CD4-positive, alpha-beta T cell treated with Interleukin-2 at 100 ng/mL for 4 hours (primary cell): ENCODE results near the gene PRRC1.
A peak's percentile ranks its signal among the peaks of the same experiment; 100 is the strongest.
"Not testable (repeated sequence)": the region's sequence is repeated elsewhere in the genome, so short reads cannot be mapped to it uniquely, and the experiment has no call there.

Experiments used
- DNase-seq: peaks from one replicate; pipeline ENCODE4 v3.0.0-alpha.2; 2020; ENCODE audit warnings: low spot score

PRRC1 gene

DNA sequence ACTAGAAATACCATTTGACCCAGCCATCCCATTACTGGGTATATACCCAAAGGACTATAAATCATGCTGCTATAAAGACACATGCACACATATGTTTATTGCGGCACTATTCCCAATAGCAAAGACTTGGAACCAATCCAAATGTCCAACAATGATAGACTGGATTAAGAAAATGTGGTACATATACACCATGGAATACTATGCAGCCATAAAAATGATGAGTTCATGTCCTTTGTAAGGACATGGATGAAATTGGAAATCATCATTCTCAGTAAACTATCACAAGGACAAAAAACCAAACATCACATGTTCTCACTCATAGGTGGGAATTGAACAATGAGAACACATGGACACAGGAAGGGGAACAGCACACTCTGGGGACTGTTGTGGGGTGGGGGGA lies 27.8 kb downstream of the PRRC1 start:
- DNase-seq: not testable (repeated sequence)

GRCh38 chr5:127549551-127549950 lies 32.1 kb downstream of the PRRC1 start:
- no peak for DNase-seq

DNA sequence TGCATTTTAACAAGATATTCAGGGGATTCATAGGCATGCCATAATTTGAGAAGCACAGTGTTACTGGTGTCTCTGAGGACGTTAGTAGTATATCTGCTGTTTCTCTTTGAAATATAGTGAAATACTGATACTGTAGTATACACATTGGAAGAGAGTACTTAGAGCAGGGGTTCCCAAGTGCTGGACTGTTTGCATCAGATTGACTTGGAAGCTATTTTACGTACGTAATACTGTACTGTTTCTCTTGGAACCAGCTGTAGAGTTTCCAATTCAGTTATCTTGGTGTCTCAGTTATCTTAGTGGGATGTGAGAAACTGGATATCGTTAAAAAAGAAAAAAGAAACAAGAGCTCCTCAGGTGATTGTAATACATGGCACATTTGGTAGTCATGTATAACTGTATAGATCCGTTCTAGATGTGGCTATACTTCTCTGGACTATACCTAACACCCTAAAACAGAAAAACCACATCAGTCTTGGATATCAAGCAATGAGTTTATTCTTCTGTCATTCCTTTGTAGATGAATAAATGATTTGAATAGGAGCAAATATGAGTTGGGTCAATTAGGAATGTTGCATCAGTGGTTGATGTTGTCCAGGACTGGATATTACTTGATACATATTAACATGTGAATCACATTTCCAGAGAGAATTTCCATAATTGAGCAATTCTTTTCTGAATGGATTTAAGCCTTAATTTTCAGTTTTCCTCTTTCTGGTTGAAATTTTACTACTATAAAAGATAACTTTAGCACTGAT lies 33.4 kb downstream of the PRRC1 start:
- no peak for DNase-seq

GRCh38 chr5:127551410-127552041 lies 34.1 kb downstream of the PRRC1 start:
- DNase-seq: no peak

DNA sequence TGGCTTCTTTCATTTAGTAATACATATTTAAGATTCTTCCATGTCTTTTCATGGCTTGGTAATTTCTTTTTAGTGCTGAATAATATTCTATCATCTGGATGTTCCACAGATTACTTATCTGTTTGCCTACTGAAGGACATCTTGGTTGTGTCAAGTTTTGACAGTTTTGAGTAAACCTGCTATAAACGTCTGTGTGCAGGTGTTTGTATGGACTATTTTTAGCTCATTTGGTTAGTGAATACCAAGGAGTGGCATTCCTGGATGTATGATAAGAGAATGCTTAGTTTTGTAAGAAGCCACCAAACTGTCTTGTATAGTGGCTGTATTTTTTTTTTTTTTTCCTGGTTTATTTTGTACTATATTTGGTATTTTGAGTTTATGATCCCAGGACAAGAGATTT lies 38.4 kb downstream of the PRRC1 start:
- DNase-seq: no peak

DNA sequence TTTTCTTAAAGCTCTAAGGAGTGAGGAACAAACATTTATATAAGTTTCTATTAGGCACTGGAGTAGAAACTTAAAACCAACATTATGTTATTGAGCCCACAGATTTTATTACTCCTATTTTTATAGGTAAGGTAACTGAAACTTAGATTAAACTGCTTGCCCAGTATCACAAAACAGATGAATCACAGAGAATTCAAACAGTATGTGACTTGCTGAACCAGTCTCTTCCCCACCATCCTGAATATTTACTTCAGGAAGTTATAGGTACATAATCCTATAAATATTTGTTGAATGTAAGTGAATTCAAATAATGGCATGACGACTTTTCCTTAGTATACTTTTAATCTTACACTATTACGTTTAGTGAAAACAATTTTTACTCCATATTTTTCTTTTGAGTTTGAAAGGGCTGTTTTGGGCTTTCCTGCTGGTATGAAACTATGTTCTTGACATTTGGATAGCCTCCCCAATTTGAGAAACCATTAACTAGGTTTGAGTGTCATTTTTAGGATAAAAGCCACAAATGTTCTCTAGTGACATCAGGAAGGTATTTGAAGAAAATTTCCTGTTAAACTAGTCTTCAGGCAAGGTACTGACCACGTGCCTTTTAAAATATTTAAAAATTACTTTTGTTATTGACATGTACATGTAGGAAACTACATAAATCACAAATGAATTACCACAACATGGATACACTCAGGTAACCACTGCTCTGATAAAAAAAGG lies 39.3 kb downstream of the PRRC1 start:
- DNase-seq: no peak

- no peak for DNase-seq
Observed at GRCh38 chr5:127558273-127558672, 40.8 kb downstream of the PRRC1 start.

- no peak for DNase-seq
Observed at GRCh38 chr5:127561254-127561653, 43.8 kb downstream of the PRRC1 start.

DNA sequence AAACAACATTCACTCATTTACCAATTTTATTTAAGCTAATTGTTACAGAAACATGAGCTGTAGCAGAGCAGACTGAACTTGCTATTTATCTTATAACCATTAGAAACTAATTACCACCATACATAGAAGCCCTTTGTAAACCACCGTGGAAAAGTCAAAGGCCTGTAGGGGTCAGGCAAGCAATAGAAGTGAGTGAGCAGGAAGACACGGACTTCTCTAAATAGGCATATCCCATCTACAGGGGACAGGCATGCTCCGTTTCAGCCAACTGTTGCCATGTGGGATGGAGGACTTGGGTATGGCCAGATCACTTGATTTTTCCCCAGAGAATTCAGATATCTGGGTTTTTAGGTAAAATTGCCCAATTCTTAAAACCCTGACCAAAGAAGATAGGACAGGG lies 44.8 kb downstream of the PRRC1 start:
- DNase-seq: no peak

GRCh38 chr5:127563136-127563535 lies 45.7 kb downstream of the PRRC1 start:
- DNase-seq: no peak

DNA sequence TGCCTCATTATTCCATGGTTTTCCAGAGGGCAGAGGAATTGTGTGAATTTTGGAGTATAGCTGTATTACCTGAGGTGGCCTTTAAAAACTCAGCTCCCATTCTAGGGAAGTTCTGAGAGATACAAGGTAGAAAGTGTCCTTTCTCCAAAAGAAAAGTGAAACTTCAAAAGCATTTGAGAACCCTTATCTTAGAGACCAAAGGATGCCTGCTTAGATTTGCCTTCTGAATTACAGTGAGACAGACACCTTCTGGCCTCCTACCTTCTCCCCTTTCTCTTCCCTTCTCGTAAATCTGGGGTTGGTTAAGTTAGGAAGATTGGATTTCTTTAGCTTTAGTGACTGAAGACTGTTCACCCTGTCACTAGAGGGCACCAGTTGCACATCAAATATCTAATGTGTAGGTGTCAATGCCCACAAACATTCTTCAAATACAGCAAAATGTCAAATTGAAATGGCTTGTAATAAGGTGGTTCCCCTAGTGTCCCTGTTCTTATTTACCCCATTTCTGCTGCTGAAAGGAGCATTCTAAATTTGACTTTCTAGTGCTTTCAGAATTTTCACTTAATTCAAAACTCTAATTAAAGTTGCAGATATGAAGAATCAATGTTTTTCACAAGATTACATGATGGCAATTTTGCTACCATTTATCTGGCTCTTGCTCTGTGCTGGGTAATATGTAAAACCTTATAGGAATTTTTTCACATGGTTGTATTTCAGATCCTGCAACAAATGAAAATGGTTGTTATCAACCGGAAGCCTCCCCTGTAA lies 46.7 kb downstream of the PRRC1 start:
- DNase-seq: peak; percentile 67

GRCh38 chr5:127565586-127566270 lies 48.3 kb downstream of the PRRC1 start:
- DNase-seq: no peak

DNA sequence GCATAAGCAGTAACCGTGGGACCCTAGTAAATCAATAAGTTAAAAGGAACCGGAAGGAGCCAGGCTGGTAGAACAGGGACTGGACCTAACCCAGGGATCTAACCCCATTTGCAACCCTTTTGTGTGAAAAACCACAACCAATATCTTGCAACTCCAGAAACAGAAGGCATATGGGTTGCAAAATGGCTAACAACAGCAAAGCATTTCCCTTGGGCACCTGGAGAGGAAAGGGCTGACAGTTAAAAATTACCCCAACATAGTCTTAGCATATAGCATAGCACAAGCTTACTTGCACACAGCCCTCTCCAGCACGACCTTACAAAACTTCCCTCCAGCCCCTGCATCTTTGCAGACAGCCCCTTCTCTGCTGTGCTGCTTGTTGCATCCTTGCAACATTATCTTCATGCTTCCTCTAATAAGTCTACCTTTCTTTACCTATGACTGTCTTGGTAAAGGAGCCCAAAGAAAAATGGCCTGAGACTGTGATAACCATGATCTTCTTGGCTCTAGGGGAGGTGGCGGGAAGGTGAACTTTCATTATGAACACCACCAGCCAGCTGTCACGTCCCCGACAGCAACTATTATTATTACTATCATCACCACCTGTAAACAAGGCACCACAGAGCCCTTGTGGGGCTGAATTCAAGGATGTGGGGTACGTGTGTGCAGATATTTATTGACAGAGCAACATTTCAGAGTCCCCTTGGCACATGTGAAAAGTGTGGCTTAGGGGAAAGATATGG lies 49.8 kb downstream of the PRRC1 start:
- no peak for DNase-seq

GRCh38 chr5:127568166-127568565 lies 50.7 kb downstream of the PRRC1 start:
- DNase-seq: no peak

- DNase-seq: not testable (repeated sequence)
Observed at GRCh38 chr5:127569471-127569870, 52.0 kb downstream of the PRRC1 start.

DNA sequence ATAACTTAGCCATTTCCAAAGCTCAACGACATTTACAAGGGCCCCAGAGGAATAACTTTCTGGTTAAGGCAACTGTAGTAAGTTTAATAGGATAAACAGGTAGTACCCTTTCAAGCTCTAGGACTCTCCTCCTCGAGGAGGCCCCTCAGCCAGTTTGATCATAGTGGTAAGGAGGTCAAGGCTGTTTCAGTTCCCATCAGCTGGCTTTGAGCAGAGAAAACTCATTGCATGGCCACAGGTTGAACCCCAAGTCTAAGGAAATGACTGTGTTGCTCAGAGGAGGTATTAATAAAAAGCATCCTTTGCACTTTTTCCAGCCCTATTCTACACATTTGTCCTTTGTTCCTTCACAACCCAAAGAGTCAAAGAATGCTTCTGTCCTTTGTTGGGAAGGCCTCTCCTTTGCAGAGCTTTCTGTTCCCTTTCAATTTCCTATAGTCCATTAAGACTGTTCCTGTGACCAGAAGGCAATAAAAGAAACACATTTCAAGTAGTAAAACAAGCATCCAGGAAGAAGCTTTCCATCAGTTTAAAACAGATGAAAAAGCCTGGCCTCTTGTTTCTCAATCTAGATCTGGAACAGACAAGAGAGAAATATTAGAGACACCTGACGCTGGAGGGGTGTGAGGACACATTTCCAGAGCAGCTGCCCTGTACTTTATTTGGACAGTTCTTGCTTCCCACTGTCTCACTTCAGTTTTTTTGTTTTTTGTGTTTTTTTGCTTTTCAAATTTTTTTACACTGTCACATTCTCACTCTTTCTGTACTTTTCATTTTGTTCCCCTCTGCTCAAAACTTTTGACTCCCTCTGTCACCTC lies 54.1 kb downstream of the PRRC1 start:
- DNase-seq: no peak

GRCh38 chr5:127572930-127573329 lies 55.5 kb downstream of the PRRC1 start:
- DNase-seq: no peak

DNA sequence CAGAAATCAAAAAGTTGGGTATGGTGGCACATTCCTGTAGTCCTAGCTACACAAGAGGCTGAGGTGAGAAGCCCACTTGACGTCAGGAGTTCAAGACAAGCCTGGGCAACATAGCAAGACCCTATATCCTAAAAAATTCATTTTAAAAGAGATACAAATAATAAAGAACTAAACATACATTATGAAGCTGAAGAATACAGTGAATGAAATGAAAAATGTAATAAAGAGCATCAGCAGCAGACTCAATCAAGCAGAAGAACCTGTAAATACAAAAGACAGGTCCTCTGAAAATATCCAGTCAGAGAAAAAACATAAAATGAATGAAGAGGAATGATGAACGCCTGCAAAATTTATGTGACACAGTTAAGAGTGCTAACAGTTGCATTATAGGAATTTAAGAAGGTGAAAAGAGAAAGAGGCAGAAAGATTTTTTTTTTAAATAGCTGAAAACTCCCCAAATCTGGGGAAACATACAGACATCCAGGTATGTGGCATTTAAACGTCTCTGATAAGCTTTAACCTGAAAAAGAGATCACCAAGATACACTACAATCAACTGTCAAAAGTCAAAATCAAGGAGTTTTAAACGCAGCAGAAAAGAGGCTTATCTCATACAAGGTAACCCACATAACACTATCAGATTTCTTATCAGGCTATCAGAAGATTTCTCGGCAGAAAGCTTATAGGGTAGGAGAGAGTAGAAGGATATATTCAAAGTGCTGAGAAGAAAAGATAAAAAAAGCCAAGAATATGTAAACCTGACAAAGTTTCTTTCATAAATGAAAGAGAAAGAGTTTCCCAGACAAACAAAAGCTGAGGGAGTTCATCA lies 57.6 kb downstream of the PRRC1 start:
- DNase-seq: no peak

DNA sequence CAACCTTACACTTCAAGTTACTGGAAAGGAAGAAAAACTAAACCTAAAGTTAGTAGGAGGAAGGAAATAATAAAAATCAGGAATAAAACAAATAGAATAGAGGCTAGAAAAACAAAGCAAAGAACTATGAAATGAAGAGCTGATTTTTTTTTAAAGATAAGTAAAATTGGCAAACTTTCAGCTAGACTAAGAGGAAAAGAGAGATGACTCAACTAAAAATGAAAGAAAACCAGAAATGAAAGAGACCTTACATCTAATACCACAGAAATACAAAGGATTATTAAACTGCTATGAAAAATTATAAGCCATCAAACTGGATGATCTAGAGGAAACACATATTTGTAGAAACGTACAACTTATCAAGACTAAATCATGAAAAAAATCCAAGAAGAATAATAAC lies 60.0 kb downstream of the PRRC1 start:
- no peak for DNase-seq
